Ovary (tissue), 3 donors: ENCODE results near the gene PGM5.

Experiments used
- CTCF ChIP-seq, 3 donors: fragments of 450-650 bp in 2 of 3; fragments of 200-600 bp in 1 of 3; IDR thresholded peaks; one replicate each; pipeline versions ENCODE4 v1.5.1 to v1.8.0; 2016 to 2022; ENCODE audit warnings: antibody characterized with exemption in 3 of 3, mild to moderate bottlenecking in 1 of 3
- EP300 ChIP-seq: sonication (generic); formaldehyde crosslinking; IDR thresholded peaks from one replicate; pipeline ENCODE4 v1.6.1; 2017; ENCODE audit warnings: antibody characterized with exemption
- donor health status: DM: no; HTN: no; CAD: no.

- no peak for TF ChIP-seq CTCF (IDR thresholded peaks at IDR 0.05)
- no peak for TF ChIP-seq EP300
Observed at GRCh38 chr9:68472119-68472518, 115.7 kb downstream of the PGM5 start.
